SK-N-SH treated with all-trans-retinoic acid at 6 μM for 48 hours (cell line): ENCODE measurements around the gene VCX2.

Experiments used
- ATAC-seq: fragments of 200-7000 bp; cut with Tn5 transposase; 3 replicates; pipeline ENCODE4 v1.9.1; 2020; ENCODE audit warnings: mild to moderate bottlenecking, moderate library complexity
- ARNTL ChIP-seq: fragments of 450-650 bp; formaldehyde crosslinking; IDR thresholded peaks from 2 replicates; pipeline ENCODE4 v1.5.0; 2020; ENCODE audit warnings: low read depth, mild to moderate bottlenecking, moderate library complexity, borderline replicate concordance
- BACH2 ChIP-seq: fragments of 250-450 bp; sonication (Bioruptor Pico); IDR thresholded peaks from 2 replicates; pipeline ENCODE4 v1.9.0; 2021; ENCODE audit warnings: mild to moderate bottlenecking, borderline replicate concordance
- CREB5 ChIP-seq: fragments of 250-450 bp; sonication (Bioruptor Pico); IDR thresholded peaks from 2 replicates; pipeline ENCODE4 v1.5.1; 2020; ENCODE audit warnings: low read depth, mild to moderate bottlenecking, moderate library complexity
- CSDC2 ChIP-seq: fragments of 250-450 bp; sonication (Bioruptor Pico); IDR thresholded peaks from 2 replicates; pipeline ENCODE4 v1.5.0; 2020; ENCODE audit warnings: mild to moderate bottlenecking, moderate library complexity
- ESRRG ChIP-seq: fragments of 250-450 bp; sonication (Bioruptor Pico); IDR thresholded peaks from 2 replicates; pipeline ENCODE4 v1.6.1; 2021; ENCODE audit warnings: mild to moderate bottlenecking
- GLIS3 ChIP-seq: fragments of 250-450 bp; sonication (Bioruptor Pico); IDR thresholded peaks from 2 replicates; pipeline ENCODE4 v1.5.0; 2020; ENCODE audit warnings: mild to moderate bottlenecking, moderate library complexity
- OSR1 ChIP-seq: fragments of 250-450 bp; sonication (Bioruptor Pico); IDR thresholded peaks from 2 replicates; pipeline ENCODE4 v1.8.0; 2022; ENCODE audit warnings: moderate library complexity, mild to moderate bottlenecking, inconsistent platforms
- POU6F1 ChIP-seq: fragments of 250-450 bp; sonication (Bioruptor Pico); IDR thresholded peaks from 2 replicates; pipeline ENCODE4 v1.8.0; 2021; ENCODE audit warnings: low read depth, mild to moderate bottlenecking, moderate library complexity, borderline replicate concordance
- PPARA ChIP-seq: fragments of 250-450 bp; sonication (Bioruptor Pico); IDR thresholded peaks from 2 replicates; pipeline ENCODE4 v1.5.0; 2020; ENCODE audit warnings: mild to moderate bottlenecking, borderline replicate concordance
- RARB ChIP-seq: fragments of 250-450 bp; sonication (Bioruptor Pico); IDR thresholded peaks from 2 replicates; pipeline ENCODE4 v1.8.0; 2021; ENCODE audit warnings: mild to moderate bottlenecking, moderate library complexity
- SNAI2 ChIP-seq: fragments of 250-450 bp; sonication (Bioruptor Pico); IDR thresholded peaks from 2 replicates; pipeline ENCODE4 v1.5.0; 2020; ENCODE audit warnings: mild to moderate bottlenecking, moderate library complexity
- TCF4 ChIP-seq: fragments of 250-450 bp; sonication (Bioruptor Pico); IDR thresholded peaks from 2 replicates; pipeline ENCODE4 v1.8.0; 2021; ENCODE audit warnings: mild to moderate bottlenecking, moderate library complexity, borderline replicate concordance
- TOX ChIP-seq: fragments of 250-450 bp; sonication (Bioruptor Pico); IDR thresholded peaks from 2 replicates; pipeline ENCODE4 v1.8.0; 2021; ENCODE audit warnings: mild to moderate bottlenecking, moderate library complexity, borderline replicate concordance
- TSHZ2 ChIP-seq: fragments of 250-450 bp; sonication (Bioruptor Pico); IDR thresholded peaks from 2 replicates; pipeline ENCODE4 v1.5.0; 2020; ENCODE audit warnings: mild to moderate bottlenecking, moderate library complexity
- ZC3H10 ChIP-seq: fragments of 250-450 bp; sonication (Bioruptor Pico); IDR thresholded peaks from 2 replicates; pipeline ENCODE4 v1.5.1; 2021; ENCODE audit warnings: mild to moderate bottlenecking, moderate library complexity
- ZFP30 ChIP-seq: fragments of 450-650 bp; formaldehyde crosslinking; IDR thresholded peaks from 2 replicates; pipeline ENCODE4 v1.5.0; 2022; ENCODE audit warnings: mild to moderate bottlenecking, moderate library complexity
- ZNF565 ChIP-seq: fragments of 450-650 bp; formaldehyde crosslinking; conservative IDR thresholded peaks from 2 replicates; pipeline ENCODE4 v1.5.0; 2020; ENCODE audit warnings: low read depth, mild to moderate bottlenecking, moderate library complexity
- ZNF70 ChIP-seq: fragments of 450-650 bp; formaldehyde crosslinking; IDR thresholded peaks from 2 replicates; pipeline ENCODE4 v1.5.0; 2020; ENCODE audit warnings: mild to moderate bottlenecking, moderate library complexity
- ZNF8 ChIP-seq: fragments of 450-650 bp; formaldehyde crosslinking; IDR thresholded peaks from 2 replicates; pipeline ENCODE4 v1.5.0; 2020; ENCODE audit warnings: mild to moderate bottlenecking, moderate library complexity
- TF ChIP-seq, protein P1 (sequence below): fragments of 250-450 bp; sonication (Bioruptor Pico); IDR thresholded peaks from 2 replicates; pipeline ENCODE4 v1.8.0; 2020; ENCODE audit warnings: mild to moderate bottlenecking, moderate library complexity, borderline replicate concordance

Gene VCX2

DNA sequence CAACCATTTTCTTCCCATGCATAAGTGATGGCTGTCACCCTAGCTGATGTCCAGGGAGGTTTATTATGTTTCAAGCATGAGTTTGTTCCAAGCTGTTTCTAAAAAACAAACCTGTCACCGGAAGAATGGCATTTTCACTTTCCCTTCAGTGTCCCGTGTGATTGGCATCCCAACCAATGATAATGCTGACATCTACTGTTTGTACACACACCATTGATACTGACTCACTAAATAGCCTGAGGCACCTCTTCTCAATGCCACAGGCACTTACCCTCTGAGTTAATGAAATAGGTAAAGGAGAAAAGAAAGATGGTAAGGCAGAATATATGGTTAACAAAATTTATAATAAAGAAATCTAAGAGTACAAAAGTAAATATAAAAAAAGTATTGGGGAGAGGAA lies 23.1 kb upstream of the VCX2 start (continued):
- TF ChIP-seq TOX: no peak
- TF ChIP-seq RARB: no peak
- no peak for TF ChIP-seq ARNTL (CRISPR knock-in tag)
- TF ChIP-seq GLIS3 (CRISPR knock-in tag): no peak

DNA sequence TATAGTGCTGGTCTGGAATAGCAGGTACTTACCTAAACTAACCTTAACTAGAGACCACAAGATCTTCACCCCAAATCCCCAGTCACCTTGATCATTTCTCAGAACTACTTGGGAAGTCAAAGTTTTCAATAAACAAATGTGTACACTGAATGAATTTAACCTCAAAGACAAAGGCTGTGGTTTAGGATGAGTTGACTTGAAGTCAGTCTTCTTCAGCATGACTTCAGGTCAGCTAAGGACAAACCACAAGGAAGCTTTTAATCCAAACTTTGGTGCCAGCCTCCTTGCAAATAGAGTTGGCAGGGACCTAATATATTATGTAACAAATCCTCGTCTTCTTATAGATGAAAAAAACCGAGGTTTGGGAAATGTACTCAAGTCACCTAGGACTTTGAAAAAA lies 21.2 kb upstream of the VCX2 start:
- TF ChIP-seq ZC3H10 (CRISPR knock-in tag): no peak
- no peak for TF ChIP-seq CREB5 (CRISPR knock-in tag)
- no peak for TF ChIP-seq CSDC2 (CRISPR knock-in tag)
- no peak for TF ChIP-seq OSR1 (CRISPR knock-in tag)
- TF ChIP-seq POU6F1 (CRISPR knock-in tag): no peak
- TF ChIP-seq, protein P1, sequence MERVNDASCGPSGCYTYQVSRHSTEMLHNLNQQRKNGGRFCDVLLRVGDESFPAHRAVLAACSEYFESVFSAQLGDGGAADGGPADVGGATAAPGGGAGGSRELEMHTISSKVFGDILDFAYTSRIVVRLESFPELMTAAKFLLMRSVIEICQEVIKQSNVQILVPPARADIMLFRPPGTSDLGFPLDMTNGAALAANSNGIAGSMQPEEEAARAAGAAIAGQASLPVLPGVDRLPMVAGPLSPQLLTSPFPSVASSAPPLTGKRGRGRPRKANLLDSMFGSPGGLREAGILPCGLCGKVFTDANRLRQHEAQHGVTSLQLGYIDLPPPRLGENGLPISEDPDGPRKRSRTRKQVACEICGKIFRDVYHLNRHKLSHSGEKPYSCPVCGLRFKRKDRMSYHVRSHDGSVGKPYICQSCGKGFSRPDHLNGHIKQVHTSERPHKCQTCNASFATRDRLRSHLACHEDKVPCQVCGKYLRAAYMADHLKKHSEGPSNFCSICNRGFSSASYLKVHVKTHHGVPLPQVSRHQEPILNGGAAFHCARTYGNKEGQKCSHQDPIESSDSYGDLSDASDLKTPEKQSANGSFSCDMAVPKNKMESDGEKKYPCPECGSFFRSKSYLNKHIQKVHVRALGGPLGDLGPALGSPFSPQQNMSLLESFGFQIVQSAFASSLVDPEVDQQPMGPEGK (CRISPR knock-in tag): no peak
- no peak for TF ChIP-seq GLIS3 (CRISPR knock-in tag)
- no peak for TF ChIP-seq TOX
- TF ChIP-seq PPARA (CRISPR knock-in tag): no peak
- no peak for TF ChIP-seq SNAI2
- TF ChIP-seq BACH2: no peak
- no peak for TF ChIP-seq RARB
- no peak for TF ChIP-seq ZNF70
- TF ChIP-seq TCF4 (CRISPR knock-in tag): no peak
- no peak for TF ChIP-seq ZFP30 (CRISPR knock-in tag)
- TF ChIP-seq ZNF8: no peak
- TF ChIP-seq ESRRG (CRISPR knock-in tag): no peak
- ATAC-seq: no peak

DNA sequence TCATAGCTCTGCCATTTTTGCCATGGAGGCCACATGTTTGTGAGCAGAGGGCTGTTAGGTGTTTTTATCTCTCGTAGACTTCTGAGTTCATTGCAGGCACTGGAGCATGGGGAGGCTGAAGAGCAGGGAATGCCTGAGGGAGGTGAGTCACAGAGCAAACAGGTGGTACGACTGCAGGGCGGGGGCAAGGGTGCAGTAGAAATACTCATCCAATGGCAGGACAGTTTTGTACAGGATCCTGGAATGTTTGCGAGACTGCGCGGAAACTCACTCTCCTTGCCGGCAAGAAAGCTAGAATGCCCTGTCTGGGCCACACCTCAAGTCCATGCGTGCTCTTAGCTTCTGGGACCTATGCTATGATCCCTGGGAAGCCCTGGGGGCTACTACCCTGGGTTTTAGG lies 20.0 kb upstream of the VCX2 start:
- no peak for ATAC-seq
- no peak for TF ChIP-seq POU6F1 (CRISPR knock-in tag)
- no peak for TF ChIP-seq ZNF565 (CRISPR knock-in tag)
- TF ChIP-seq ZNF70: no peak
- TF ChIP-seq ARNTL (CRISPR knock-in tag): no peak

GRCh38 chrX:8190341-8190830 lies 19.3 kb upstream of the VCX2 start:
- ATAC-seq: no peak

More at GRCh38 chrX:8190341-8190830, 19.3 kb upstream of the VCX2 start:
- no peak for TF ChIP-seq POU6F1 (CRISPR knock-in tag)
- TF ChIP-seq, protein P1 (CRISPR knock-in tag): no peak
- TF ChIP-seq ZFP30 (CRISPR knock-in tag): no peak
- no peak for TF ChIP-seq TSHZ2 (CRISPR knock-in tag)
- no peak for TF ChIP-seq ZNF70
- TF ChIP-seq ARNTL (CRISPR knock-in tag): no peak
- TF ChIP-seq CSDC2 (CRISPR knock-in tag): no peak
- TF ChIP-seq TOX: no peak
